Lung (tissue), 12 donors: ENCODE measurements around the gene ASIC1. TPM values are rescaled to one million over a fixed set of nuclear protein-coding genes. Genes with fewer than 3 reads are reported as not detected.

ENCODE experiments used
- ATAC-seq: fragments of 200-7000 bp; cut with Tn5 transposase; one replicate; pipeline ENCODE4 v1.9.1; 2020; ENCODE audit warnings: moderate number of reproducible peaks; ENCODE audit not compliant: insufficient read depth, low FRiP score
- DNase-seq, 3 donors: peaks; one replicate each; pipeline ENCODE4 v3.0.0-alpha.2; 2013 to 2017
- H3K27ac ChIP-seq, 2 donors: one replicate each; pipeline ENCODE4 v1.5.1; 2013; ENCODE audit warnings: mild to moderate bottlenecking in 2 of 2, moderate library complexity in 2 of 2, control low read depth in 1 of 2, inconsistent platforms in 1 of 2, low read depth in 1 of 2, low read length in 1 of 2
- H3K27me3 ChIP-seq, 3 donors: one replicate each; pipeline ENCODE4 v1.5.1; 2013; ENCODE audit warnings: low read length in 2 of 3; ENCODE audit not compliant: control insufficient read depth in 3 of 3, insufficient read depth in 3 of 3
- H3K36me3 ChIP-seq, 4 donors: one replicate each; pipeline ENCODE4 v1.5.1; 2013; ENCODE audit warnings: low read length in 4 of 4, mild to moderate bottlenecking in 1 of 4, moderate library complexity in 1 of 4; ENCODE audit not compliant: control insufficient read depth in 4 of 4, insufficient read depth in 4 of 4
- H3K4me1 ChIP-seq, 5 donors: one replicate each; pipeline ENCODE4 v1.5.1; 2013; ENCODE audit warnings: low read length in 5 of 5, mild to moderate bottlenecking in 2 of 5, moderate library complexity in 1 of 5; ENCODE audit not compliant: control insufficient read depth in 5 of 5, insufficient read depth in 5 of 5
- H3K4me3 ChIP-seq: one replicate; pipeline ENCODE4 v1.5.1; 2013; ENCODE audit warnings: mild to moderate bottlenecking, control low read depth, moderate library complexity
- H3K9ac ChIP-seq, 2 donors: one replicate each; pipeline ENCODE4 v1.5.1; 2013; ENCODE audit warnings: low read length in 2 of 2, control low read depth in 1 of 2; ENCODE audit not compliant: insufficient read depth in 1 of 2
- H3K9me3 ChIP-seq, 4 donors: one replicate each; pipeline ENCODE4 v1.5.1; 2013; ENCODE audit warnings: low read length in 3 of 4, mild to moderate bottlenecking in 1 of 4, moderate library complexity in 1 of 4; ENCODE audit not compliant: control insufficient read depth in 4 of 4, insufficient read depth in 3 of 4
- CTCF ChIP-seq: IDR thresholded peaks from 2 replicates; pipeline ENCODE4 v1.5.1; 2012; ENCODE audit warnings: mild to moderate bottlenecking; ENCODE audit errors: control extremely low read depth, extremely low read depth
- WGBS, 2 donors: extraction: QIAGEN DNeasy Blood & Tissue Kit; methylation state at CpG; one replicate each; pipeline ENCODE4 v1.1.7; 2013; 5-methylcytosine and 5-hydroxymethylcytosine counted together
- polyA plus RNA-seq, 2 donors: library from polyadenylated mRNA; stranded (reverse); fragments of 200-250 nt; gene quantifications; one replicate each; pipeline ENCODE4 v1.2.1, GENCODE V29; 2013
- total RNA-seq, 2 donors: library from RNA; depleted of rRNA in 1 of 2; stranded (reverse); fragments of >200 nt in 1 of 2; gene quantifications; one replicate each; pipeline ENCODE4 v1.2.1, GENCODE V29; 2014 to 2021
- donor health status: control.
- donor health status: control.
- donor health status: Bipolar disorder and iron deficiency.
- donor health status: healthy.
- donor health status: DM: yes; HTN: yes; CAD: no.

The ASIC1 gene
- total and polyA plus RNA-seq, 4 donors: 0.41 to 2.0 (median 1.3) TPM

- Histone ChIP-seq H3K27ac (no peak overlapping the region), H3K9ac (no peak overlapping the region), H3K27me3 (peaks cover 0 to 12% (median 6%) of the 10 kb centered on the region in 3 donors), H3K4me1 (peaks cover 0 to 25% (median 7%) of the 10 kb centered on the region in 5 donors), H3K36me3 (no peaks in the 10 kb centered on the region), H3K9me3 (no peaks in the 10 kb centered on the region), H3K4me3 (no peak overlapping the region)
- ATAC-seq (no peak), DNase-seq (peak in 1 of 3 donors; percentile 16)
- WGBS, 2 donors: 69 to 76% methylated on average over 1 of the region's 1 CpG
- no peak for TF ChIP-seq CTCF
Measured at GRCh38 chr12:50053583-50053982, 3.8 kb upstream of the ASIC1 start.

- no peak overlapping the region for H3K9ac ChIP-seq
- peak; percentile 71 for TF ChIP-seq CTCF
- peak; percentile 78 for ATAC-seq
- peaks cover 0 to 12% (median 6%) of the 10 kb centered on the region in 3 donors for H3K27me3 ChIP-seq
- H3K4me1 ChIP-seq: peaks cover 0 to 14% (median 5%) of the 10 kb centered on the region in 5 donors
- no peaks in the 10 kb centered on the region for H3K9me3 ChIP-seq
- no peak overlapping the region for H3K4me3 ChIP-seq
- no peak overlapping the region for H3K27ac ChIP-seq
- peak; percentile 41 to 60 (median 53) for DNase-seq
- peaks cover 0 to 6% (median 1%) of the 10 kb centered on the region in 4 donors for H3K36me3 ChIP-seq
- WGBS, 2 donors: 9 to 15% methylated on average over 17 of the region's 17 CpGs
Measured at GRCh38 chr12:50055831-50056638, 1.4 kb upstream of the ASIC1 start.

- Histone ChIP-seq H3K27me3 (peaks cover 0 to 12% (median 6%) of the 10 kb centered on the region in 3 donors), H3K36me3 (peaks cover 0 to 6% (median 1%) of the 10 kb centered on the region in 4 donors), H3K27ac (no peak overlapping the region), H3K9me3 (no peaks in the 10 kb centered on the region), H3K4me3 (no peak overlapping the region), H3K9ac (peak overlapping the region in 1 of 2 donors; percentile 72), H3K4me1 (peaks cover 0 to 11% (median 5%) of the 10 kb centered on the region in 5 donors)
- TF ChIP-seq CTCF: no peak
- DNase-seq (no peak), ATAC-seq (no peak)
- 12 to 19% methylated on average over 3 of the region's 3 CpGs for WGBS, 2 donors
Measured at GRCh38 chr12:50056639-50056976, 788 bp upstream of the ASIC1 start.
